GM21447 (cell line): Measurements from ENCODE around the gene RFX1.
"Not testable (repeated sequence)": the region's sequence is repeated elsewhere in the genome, so short reads cannot be mapped to it uniquely, and the experiment has no call there.

Experiments used
- ATAC-seq: cut with Tn5 transposase; IDR thresholded peaks from one replicate; pipeline ENCODE4 v1.9.1; 2021; ENCODE audit not compliant: unreplicated experiment

The RFX1 gene

DNA sequence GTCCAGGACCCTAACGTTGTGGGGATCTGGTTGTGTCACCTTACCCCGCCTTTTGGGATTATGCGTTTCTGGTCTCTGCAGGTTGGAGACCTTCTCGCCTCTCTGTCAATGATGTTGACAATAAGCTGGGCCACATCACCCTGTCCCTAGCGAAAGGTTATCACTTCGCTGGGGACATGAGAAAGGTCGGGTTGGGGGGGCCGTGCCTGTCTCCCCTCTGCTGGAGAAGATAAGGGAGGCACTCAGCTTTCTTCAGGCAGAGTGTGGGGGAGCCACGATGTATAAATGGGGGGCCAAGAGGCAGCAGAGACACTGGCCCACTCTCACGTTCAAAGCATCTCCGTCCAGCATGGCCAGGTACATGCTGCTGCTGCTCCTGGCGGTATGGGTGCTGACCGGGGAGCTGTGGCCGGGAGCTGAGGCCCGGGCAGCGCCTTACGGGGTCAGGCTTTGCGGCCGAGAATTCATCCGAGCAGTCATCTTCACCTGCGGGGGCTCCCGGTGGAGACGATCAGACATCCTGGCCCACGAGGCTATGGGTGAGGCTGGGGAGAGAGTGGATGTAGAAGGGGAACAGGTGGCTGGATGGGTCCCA is 21.8 kb upstream of the RFX1 start, which contains the start of gene RLN3:
TSS of gene RLN3 (plus strand) at position 293 of the 595 bp plus-strand sequence. CDS start at position 350, 57 bp downstream.
- ATAC-seq = no peak

- not testable (repeated sequence) for ATAC-seq
These were observed 20.6 kb upstream of the RFX1 start for GRCh38 chr19:14026652-14027192.

GRCh38 chr19:14023404-14024235 is 17.5 kb upstream of the RFX1 start:
- no peak for ATAC-seq

- no peak for ATAC-seq
These were observed 16.3 kb upstream of the RFX1 start for GRCh38 chr19:14022469-14022868.

GRCh38 chr19:14021474-14021873 is 15.4 kb upstream of the RFX1 start:
- no peak for ATAC-seq

DNA sequence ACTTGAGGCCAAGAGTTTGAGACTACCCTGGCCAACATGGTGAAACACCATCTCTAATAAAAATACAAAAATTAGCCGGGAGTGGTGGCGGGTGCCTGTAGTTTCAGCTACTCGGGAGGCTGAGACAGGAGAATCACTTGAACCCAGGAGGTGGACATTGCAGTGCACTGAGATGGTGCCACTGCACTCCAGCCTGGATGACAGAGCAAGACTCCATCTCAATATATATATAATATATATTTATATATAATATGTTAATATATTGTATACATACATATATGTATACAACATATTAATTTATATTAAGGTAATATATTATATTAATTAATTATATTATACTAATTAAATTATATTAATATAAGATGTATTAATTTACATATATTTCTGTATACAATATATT is 13.6 kb upstream of the RFX1 start:
- ATAC-seq = not testable (repeated sequence)

GRCh38 chr19:14019100-14019499 is 13.0 kb upstream of the RFX1 start:
- ATAC-seq = no peak

GRCh38 chr19:14015524-14016035 is 9.5 kb upstream of the RFX1 start:
- ATAC-seq = peak; percentile 72

- ATAC-seq = no peak
These were observed 6.3 kb upstream of the RFX1 start for GRCh38 chr19:14012378-14012915.

- ATAC-seq = peak; percentile 15
These were observed 844 bp upstream of the RFX1 start for GRCh38 chr19:14006766-14007562.

DNA sequence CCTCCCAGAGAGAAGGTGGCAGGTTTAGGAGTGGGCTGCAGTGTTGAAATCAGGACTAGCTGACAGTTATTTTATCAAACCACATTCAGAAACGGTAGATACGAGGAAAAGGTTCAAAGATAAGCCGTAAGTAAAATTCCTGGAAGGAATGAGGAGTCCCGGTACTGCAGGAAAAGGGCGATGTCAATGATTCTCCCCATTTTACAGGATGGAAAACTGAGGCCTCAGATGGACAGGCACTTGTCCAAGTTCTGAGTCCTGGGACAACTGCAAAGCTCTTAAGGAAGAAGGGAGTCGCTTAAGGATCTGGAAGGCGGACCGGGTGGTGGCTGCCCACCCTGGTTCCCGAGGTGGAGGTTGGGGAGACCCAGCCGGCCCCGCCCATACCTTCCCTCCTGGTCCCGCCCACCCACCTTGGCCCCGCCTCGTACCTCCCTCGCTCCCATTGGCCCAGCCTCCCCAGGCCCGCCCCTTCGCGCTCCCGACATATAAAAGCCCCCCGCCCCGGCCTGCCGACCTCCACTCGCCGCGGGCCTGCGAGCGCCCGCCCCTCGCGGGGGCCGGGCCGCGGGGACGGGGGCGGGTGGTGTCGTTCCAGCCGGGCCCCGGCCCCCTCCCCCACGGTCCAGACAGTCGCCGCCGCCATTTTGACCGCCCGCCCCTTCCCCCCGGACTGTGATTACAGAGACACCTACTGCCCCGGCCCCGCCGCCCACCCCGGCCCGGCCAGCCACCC is 603 bp downstream of the RFX1 start:
- peak; percentile 27 for ATAC-seq

GRCh38 chr19:14004619-14005348 is 1.3 kb downstream of the RFX1 start:
- ATAC-seq = no peak

DNA sequence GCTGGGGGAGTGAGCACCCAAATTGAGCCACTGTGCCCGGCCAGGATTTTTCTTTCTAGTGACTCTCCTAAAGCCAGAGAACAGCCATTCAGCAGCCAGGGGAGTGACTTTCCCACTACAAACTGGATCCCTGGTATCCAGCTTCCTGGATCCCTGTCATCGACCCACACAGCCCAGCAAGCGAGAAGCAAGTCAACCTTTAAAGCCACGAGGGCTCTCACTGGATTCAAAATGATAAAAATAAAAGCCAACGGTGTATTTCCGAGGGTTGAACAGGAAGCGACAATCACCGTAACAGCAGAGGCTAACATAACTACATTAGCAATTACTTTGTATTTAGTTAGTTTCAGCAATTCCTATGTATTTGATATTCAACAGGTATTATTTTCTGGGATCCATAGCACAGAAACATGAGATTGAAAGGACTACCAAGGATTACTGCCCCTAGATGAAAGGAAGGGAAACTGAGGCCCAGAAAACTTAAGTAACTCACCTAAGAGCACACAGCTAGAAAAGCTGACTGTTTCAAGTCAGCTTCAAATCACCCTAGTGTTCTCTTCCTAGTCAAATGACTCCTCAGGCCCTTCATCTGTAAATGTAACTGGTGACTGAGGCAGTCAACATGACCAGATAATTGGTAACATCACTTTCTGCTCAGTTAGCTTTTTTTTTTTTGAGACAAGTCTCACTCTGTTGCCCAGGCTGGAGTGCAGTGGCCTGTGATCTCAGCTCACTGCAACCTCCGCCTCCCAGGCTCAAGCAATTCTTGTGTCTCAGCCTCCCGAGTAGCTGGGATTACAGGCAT is 2.7 kb downstream of the RFX1 start:
- no peak for ATAC-seq

DNA sequence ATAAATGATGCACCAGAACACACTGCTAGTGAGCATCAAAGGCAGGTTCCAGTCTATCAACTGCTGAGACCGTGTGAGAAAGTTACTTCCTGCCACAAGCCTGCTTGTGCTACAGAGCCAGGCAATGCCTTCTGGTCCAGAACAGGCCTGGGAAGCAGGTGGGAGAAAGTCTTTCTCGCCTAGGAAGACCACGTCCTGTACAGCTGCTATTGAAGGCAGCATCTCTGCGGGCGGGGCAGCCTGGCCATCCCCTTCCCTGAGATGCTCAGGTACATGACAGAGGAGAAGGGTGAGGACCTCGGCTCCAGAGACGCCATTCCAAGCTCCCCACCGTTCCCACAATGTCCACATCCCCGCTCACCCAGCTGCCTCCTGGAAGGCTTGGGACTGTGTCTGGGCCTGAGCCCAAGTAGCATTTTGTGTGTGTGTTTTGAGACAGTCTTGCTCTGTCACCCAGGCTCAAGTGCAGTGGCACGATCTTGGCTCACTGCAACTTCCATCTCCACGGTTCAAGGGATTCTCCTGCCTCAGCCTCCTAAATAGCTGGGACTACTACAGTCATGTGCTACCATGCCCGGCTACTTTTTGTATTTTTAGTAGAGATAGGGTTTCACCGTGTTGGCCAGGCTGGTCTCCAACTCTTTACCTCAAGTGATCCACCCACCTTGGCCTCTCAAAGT is 3.4 kb downstream of the RFX1 start:
- ATAC-seq = no peak

DNA sequence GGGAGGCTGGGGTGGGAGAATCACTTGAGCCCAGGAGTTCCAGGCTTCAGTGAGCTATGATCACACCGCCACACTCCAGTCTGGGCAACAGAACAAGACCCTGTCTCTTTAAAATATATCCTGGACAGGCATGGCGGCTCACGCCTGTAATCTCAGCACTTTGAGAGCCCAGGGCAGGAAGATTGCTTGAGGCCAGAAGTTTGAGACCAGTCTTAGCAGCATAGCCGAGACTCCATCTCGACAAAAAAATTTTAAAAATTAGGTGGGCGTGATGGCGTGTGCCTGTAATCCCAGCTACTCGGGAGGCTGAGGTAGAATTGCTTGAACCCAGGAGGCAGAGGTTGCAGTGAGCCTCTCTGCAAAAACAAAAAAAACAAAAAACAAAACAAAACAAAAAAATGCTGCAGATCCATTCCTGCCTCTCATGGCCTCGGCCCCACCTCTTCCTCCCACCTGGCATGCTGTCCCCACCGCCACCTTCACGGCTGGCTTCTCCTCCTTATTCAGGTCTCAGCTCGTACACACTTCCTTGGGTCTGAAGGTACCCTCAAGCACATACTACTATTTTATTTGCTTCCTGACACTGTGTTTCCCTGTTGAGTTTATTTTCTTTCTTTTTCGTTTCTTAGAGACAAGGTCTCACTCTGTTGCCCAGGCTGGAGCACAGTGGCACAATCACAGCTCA is 5.3 kb downstream of the RFX1 start:
- ATAC-seq = no peak

DNA sequence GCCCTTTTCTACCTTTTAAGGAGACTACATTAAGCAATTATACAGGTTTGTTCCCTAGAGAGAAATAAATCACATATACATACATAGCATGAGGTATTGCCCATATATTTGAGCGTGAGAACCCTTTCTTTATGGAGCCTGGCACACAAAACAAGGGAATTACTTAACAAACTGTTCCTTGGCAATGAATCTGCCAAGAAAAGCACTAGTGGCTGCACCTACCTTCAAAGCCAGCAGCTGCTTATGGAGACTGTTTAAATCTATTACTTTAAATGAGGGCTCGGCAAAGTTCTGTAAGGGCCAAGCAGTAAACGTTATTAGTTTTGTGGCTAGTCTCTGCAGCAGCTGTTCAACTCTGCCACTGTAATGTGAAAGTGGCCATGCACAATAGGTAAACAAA is 7.0 kb downstream of the RFX1 start:
- no peak for ATAC-seq

DNA sequence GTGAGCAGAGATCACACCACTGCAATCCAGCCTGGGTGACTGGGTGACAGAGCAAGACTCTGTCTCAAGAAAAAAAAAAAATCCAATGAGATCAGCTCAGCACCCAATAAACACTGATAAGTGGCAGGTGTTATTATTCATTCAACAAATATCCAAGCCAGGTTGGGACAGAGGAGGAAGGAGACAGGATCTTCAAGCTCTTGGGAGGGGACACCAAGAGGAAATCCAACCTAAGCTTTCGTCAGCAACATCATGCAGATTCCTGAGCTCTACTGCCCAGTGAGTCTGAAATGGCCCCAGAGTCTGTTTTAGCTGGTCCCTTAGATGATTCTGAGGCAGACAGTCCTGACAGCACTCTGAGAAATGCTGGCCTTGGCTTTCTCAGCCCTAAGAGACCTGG is 7.7 kb downstream of the RFX1 start:
- no peak for ATAC-seq

DNA sequence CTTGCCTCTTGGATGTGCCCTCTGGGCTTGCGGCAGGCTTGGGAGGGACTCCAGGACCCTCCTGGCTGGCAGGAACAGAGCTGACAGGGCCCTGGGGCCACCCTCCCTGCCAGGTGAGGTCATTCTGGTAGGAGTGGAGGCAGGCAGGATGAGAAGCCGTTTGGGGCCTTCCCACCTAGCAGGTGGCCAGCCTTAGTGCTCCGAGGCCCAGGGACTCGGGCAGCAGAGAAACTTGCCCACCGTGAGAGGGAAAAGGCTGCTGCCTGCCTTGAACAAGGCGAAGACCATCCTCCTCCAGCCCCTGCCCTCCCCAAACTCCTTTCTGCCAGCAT is 8.5 kb downstream of the RFX1 start:
- ATAC-seq = no peak
